ENCODE results near the gene RYR1. TPM values are rescaled to one million over a fixed set of nuclear protein-coding genes. Genes with fewer than 3 reads are reported as not detected.
"Not testable (repeated sequence)": the region's sequence is repeated elsewhere in the genome, so short reads cannot be mapped to it uniquely, and the experiment has no call there.

Gene RYR1
- total RNA-seq, 2 donors from 2014 or later: 2.9 to 5.0 TPM

DNA sequence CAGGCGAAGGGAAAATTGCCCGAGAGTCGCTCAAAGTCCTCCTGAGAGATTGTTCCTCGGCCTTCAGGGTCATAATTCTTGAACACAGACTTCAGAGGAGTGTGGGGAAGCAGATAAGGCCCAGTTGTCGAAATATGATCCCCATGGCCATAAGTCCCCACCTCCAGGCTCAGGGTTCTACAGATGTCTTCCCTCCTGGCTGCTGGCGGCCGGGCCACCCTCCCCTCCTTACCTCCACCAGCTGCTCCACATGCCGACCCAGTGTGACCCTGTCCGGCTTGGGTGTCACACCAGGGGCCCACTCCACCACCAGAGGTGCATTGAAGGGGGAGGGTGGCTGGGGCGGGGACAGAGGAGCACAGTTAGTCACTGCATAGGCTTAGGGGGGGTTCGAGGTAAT, 20.5 kb upstream of the RYR1 start:
- H3K9me3 Mint-ChIP-seq: no peaks in the 10 kb centered on the region
- H3K27ac Mint-ChIP-seq: no peak overlapping the region
- ATAC-seq: no peak
- DNase-seq (ENCODE audit: low spot score in 2 of 2): no peak
- H3K36me3 Mint-ChIP-seq: no peaks in the 10 kb centered on the region

DNA sequence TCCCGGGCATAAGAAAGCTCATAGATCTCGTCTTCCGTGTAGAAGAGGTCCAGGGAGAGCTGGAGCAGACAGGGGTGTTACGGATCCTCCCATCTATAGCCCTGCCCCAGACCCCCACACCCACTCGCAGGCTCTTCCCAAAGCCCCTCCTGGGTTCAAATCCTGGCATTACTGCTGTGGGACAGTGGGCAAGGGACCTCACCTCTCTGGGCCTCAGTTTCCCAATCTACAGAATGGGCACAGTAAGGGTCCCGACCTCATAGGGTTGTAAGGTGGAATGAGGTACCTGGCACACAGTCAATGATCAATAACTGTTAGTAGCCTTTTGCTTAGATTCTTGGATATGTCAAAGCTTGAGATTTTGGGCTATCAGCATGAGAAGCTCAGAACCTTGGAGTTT, 20.1 kb upstream of the RYR1 start:
- DNase-seq (ENCODE audit: low spot score in 2 of 2) (no peak), ATAC-seq (no peak)
- Mint-ChIP-seq H3K9me3 (no peaks in the 10 kb centered on the region), H3K36me3 (no peaks in the 10 kb centered on the region), H3K27ac (no peak overlapping the region)

- ATAC-seq: no peak
- no peak for DNase-seq (ENCODE audit: low spot score in 2 of 2)
- no peaks in the 10 kb centered on the region for H3K9me3 Mint-ChIP-seq
- H3K36me3 Mint-ChIP-seq: no peaks in the 10 kb centered on the region
- peak overlapping the region; percentile 39 to 67 for H3K27ac Mint-ChIP-seq
These were observed 16.3 kb upstream of the RYR1 start for GRCh38 chr19:38417146-38417543.

GRCh38 chr19:38417544-38418506, 15.7 kb upstream of the RYR1 start:
- DNase-seq (ENCODE audit: low spot score in 2 of 2): peak in 1 of 2 donors; percentile 69
- H3K9me3 Mint-ChIP-seq: no peaks in the 10 kb centered on the region
- H3K36me3 Mint-ChIP-seq: no peaks in the 10 kb centered on the region

GRCh38 chr19:38420935-38421334, 12.6 kb upstream of the RYR1 start:
- Mint-ChIP-seq H3K36me3 (no peaks in the 10 kb centered on the region), H3K27ac (no peak overlapping the region), H3K9me3 (no peaks in the 10 kb centered on the region)
- ATAC-seq: no peak
- DNase-seq (ENCODE audit: low spot score in 2 of 2): no peak

More at GRCh38 chr19:38417544-38418506, 15.7 kb upstream of the RYR1 start:
- H3K27ac Mint-ChIP-seq: peak overlapping the region; percentile 39 to 67
- peak; percentile 79 to 90 for ATAC-seq

DNA sequence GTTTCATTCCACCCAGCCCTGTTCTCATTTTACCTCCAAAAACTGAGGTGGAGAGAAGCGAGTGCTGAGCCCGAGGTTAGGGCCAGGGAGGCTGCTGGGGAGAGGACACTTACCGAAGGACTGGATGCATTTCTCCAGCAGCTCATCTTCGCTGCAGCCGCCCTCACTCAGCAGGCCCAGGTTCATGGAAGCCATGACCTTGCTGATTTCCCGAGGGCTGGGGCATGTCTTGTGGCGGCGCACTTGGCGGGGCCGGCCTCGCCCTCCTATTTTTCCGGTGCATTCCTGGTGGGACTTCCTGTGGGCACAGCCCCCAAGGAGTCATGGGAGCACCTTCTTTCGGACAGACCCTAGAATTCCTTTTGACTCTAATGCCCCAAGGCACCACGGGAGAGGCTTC, 11.6 kb upstream of the RYR1 start:
- ATAC-seq (no peak), DNase-seq (ENCODE audit: low spot score in 2 of 2) (no peak)
- Mint-ChIP-seq H3K27ac (no peak overlapping the region), H3K9me3 (no peaks in the 10 kb centered on the region), H3K36me3 (no peaks in the 10 kb centered on the region)

DNA sequence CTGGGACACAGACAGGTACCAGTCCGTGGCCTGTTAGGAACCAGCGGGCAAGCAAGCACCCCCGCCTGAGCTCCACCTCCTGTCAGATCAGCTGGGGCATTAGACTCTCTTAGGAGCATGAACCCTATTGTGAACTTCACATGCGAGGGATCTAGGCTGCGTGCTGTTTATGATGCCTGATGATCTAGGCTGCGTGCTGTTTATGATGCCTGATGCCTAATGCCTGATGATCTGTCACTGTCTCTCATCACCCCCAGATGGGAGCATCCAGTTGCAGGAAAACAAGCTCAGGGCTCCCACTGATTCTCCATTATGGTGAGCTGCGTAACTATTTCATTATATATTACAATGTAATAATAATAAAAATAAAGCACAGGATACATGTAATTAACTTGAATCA, 11.1 kb upstream of the RYR1 start:
- Mint-ChIP-seq H3K36me3 (no peaks in the 10 kb centered on the region), H3K27ac (no peak overlapping the region), H3K9me3 (no peaks in the 10 kb centered on the region)
- ATAC-seq (no peak), DNase-seq (ENCODE audit: low spot score in 2 of 2) (no peak)

GRCh38 chr19:38424272-38424671, 9.2 kb upstream of the RYR1 start:
- no peaks in the 10 kb centered on the region for H3K9me3 Mint-ChIP-seq
- H3K27ac Mint-ChIP-seq: no peak overlapping the region
- ATAC-seq: no peak
- H3K36me3 Mint-ChIP-seq: no peaks in the 10 kb centered on the region
- DNase-seq (ENCODE audit: low spot score in 2 of 2): no peak

- H3K36me3 Mint-ChIP-seq: no peaks in the 10 kb centered on the region
- H3K27ac Mint-ChIP-seq: peak overlapping the region; percentile 65 to 69
- ATAC-seq (no peak), DNase-seq (ENCODE audit: low spot score in 2 of 2) (no peak)
- no peaks in the 10 kb centered on the region for H3K9me3 Mint-ChIP-seq
These were observed 8.2 kb upstream of the RYR1 start for GRCh38 chr19:38425222-38425809.

- DNase-seq (ENCODE audit: low spot score in 2 of 2) (peak in 1 of 2 donors; percentile 30), ATAC-seq (peak; percentile 12 to 17)
- Mint-ChIP-seq H3K36me3 (no peaks in the 10 kb centered on the region), H3K9me3 (no peaks in the 10 kb centered on the region), H3K27ac (peak within 1 kb of the TSS; percentile 83 to 86)
These were observed 7.6 kb upstream of the RYR1 start, which contains the start of gene RASGRP4 for GRCh38 chr19:38425810-38426466. Gene RASGRP4 (minus strand): TSS chr19:38426219. CDS start chr19:38426091, 128 bp downstream.

DNA sequence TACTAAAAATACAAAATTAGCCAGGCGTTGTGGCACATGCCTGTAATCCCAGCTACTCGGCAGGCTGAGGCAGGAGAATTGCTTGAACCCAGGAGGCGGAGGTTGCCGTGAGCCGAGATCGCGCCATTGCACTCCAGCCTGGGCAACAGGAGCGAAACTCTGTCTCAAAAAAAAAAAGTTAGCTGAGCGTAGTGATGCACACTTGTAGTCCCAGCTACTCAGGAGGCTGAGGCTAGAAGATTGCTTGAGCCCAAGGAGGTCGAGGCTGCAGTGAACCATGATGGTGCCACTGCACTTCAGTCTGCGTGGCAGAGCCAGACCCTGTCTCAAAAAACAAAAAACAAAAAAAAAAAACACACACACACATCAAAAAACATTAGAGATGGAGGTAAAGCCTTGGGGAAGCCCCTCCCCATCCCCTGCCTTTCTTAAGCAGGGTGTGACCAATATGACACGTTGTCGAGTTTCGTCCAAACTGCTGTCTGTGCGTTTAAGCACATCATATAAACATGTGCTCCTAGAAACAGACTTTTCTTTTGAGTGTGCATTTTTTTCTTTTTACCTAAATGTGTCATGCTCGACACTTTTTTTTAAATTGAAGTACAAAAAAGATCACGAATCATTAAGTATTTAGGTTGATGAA, 6.3 kb upstream of the RYR1 start:
- ATAC-seq (peak; percentile 85 to 86), DNase-seq (ENCODE audit: low spot score in 2 of 2) (peak in 1 of 2 donors; percentile 54)
- H3K27ac Mint-ChIP-seq: peak overlapping the region; percentile 83 to 96
- H3K9me3 Mint-ChIP-seq, H3K36me3 Mint-ChIP-seq: not testable (repeated sequence)

GRCh38 chr19:38429055-38429810, 4.3 kb upstream of the RYR1 start:
- Mint-ChIP-seq H3K9me3 (no peaks in the 10 kb centered on the region), H3K36me3 (no peaks in the 10 kb centered on the region)

GRCh38 chr19:38429811-38430156, 3.7 kb upstream of the RYR1 start:
- Mint-ChIP-seq H3K9me3 (no peaks in the 10 kb centered on the region), H3K27ac (peak overlapping the region; percentile 85 to 99), H3K36me3 (no peaks in the 10 kb centered on the region)
- no peak for DNase-seq (ENCODE audit: low spot score in 2 of 2)
- ATAC-seq: no peak

More at GRCh38 chr19:38429055-38429810, 4.3 kb upstream of the RYR1 start:
- ATAC-seq: peak; percentile 53 to 71
- peak overlapping the region; percentile 85 to 99 for H3K27ac Mint-ChIP-seq
- DNase-seq (ENCODE audit: low spot score in 2 of 2): peak in 1 of 2 donors; percentile 39

- no peaks in the 10 kb centered on the region for H3K36me3 Mint-ChIP-seq
- DNase-seq (ENCODE audit: low spot score in 2 of 2) (no peak), ATAC-seq (no peak)
These were observed 2.6 kb upstream of the RYR1 start for GRCh38 chr19:38430931-38431330.

DNA sequence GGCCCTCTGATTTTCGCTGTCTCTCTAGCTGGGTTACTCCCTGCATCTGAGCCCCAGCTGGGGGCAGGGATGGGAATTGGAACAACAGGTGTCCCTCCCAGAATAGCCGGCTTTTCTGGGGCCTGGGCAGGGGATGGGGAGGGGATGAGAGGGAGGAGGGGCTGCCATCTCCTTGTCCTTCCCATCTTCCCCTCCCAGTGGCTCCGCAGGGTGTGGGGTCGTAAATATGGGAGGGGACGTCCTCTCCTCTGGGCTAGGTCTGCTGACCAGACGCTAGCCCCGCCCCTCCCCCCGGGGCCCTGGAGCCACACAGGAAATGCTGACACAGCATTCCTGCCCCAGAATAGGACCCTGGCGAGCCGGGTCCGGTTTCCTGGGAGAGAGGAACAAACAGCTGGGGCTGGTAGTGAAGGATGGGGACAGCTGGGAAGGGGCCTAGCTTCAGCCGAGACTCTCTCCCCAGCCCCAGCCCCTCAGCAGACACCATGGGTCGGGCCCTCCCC, 1.1 kb downstream of the RYR1 start:
- no peaks in the 10 kb centered on the region for H3K36me3 Mint-ChIP-seq
- no peak overlapping the region for H3K27ac Mint-ChIP-seq
- no peaks in the 10 kb centered on the region for H3K9me3 Mint-ChIP-seq
- ATAC-seq: no peak
- no peak for DNase-seq (ENCODE audit: low spot score in 2 of 2)

More at GRCh38 chr19:38430931-38431330, 2.6 kb upstream of the RYR1 start:
- H3K9me3 Mint-ChIP-seq: no peaks in the 10 kb centered on the region
- peak overlapping the region in 1 of 2 donors; percentile 62 for H3K27ac Mint-ChIP-seq

DNA sequence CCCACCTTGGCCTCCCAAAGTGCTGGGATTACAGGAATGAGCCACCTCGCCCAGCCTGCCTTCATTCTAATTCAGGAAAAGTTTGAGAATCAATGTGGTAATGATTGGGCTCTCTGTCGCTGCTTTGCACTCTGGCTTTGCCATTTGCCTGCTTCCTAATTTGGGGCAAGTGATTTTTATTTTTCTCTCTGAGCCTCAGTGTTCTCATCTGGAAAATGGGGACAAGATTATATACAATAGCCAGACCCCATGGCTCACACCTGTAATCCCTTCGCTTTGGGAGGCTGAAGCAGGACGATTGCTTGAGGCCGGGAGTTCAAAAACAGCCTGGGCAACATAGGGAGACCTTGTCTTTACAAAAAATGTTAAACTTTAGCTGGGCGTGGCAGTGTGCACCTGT, 3.8 kb downstream of the RYR1 start:
- ATAC-seq (no peak), DNase-seq (ENCODE audit: low spot score in 2 of 2) (no peak)
- H3K27ac Mint-ChIP-seq: no peak overlapping the region
- H3K9me3 Mint-ChIP-seq: no peaks in the 10 kb centered on the region
- no peaks in the 10 kb centered on the region for H3K36me3 Mint-ChIP-seq
